K562 (cell line): ENCODE measurements around the gene ECE2. TPM values are rescaled to one million over a fixed set of nuclear protein-coding genes. Genes with fewer than 3 reads are reported as not detected.

Experiments
- ATAC-seq: fragments of 200-7000 bp; cut with Tn5 transposase; 3 replicates; pipeline ENCODE4 v1.9.1; 2020; ENCODE audit warnings: moderate library complexity
- BruUV-seq: library from RNA; stranded (reverse); fragments of 400-500 nt; replicated peaks from 2 replicates; lab custom pipeline; 2021; lab: Mats Ljungman, UMichigan
- CTCF ChIA-PET: fragments of 300-600 bp; formaldehyde crosslinking; extraction: SDS; loops from one replicate; lab custom pipeline; 2021; ENCODE audit warnings: low intra/inter-chr PET ratio; lab: Yijun Ruan, JAX
- POLR2A ChIA-PET: fragments of 300-600, 350-650 bp; sonication (Branson Sonifier 250); formaldehyde crosslinking; extraction: SDS; loops from one replicate; lab custom pipeline; 2021; ENCODE audit warnings: antibody characterized with exemption, inconsistent platforms; lab: Yijun Ruan, JAX
- DNase-seq, 4 experiments: peaks; one replicate each; pipeline versions ENCODE4 v3.0.0 to v3.0.0-alpha.2; 2011 to 2018; ENCODE audit warnings: low spot score in 3 of 4, mixed read lengths in 3 of 4; ENCODE audit errors: extremely low read depth in 1 of 4
- FAIRE-seq: peaks from 2 replicates; lab custom pipeline; 2011; peaks lifted over from hg19 to GRCh38; lab: Jason Lieb, UNC
- H2AFZ ChIP-seq: 2 replicates; pipeline ENCODE4 v1.6.0; 2011; ENCODE audit warnings: low read depth, low read length, control low read depth, inconsistent platforms
- H3K27ac ChIP-seq: fragments of 200-600 bp; 3 replicates; pipeline ENCODE4 v1.8.0; 2011; ENCODE audit warnings: low read depth, mild to moderate bottlenecking, control low read depth, inconsistent platforms, low read length, moderate library complexity, mixed read lengths; ENCODE audit errors: extremely low read depth
- H3K27me3 ChIP-seq, 2 experiments: fragments of 300-600 bp in 1 of 2; 2 replicates in 1 of 2; 3 replicates in 1 of 2; pipeline versions ENCODE4 v1.6.0 to v1.8.0; 2011; ENCODE audit warnings: inconsistent platforms in 2 of 2, low read length in 2 of 2, mild to moderate bottlenecking in 1 of 2, mixed read lengths in 1 of 2, moderate library complexity in 1 of 2; ENCODE audit not compliant: control insufficient read depth in 2 of 2, insufficient read depth in 2 of 2
- H3K36me3 ChIP-seq: fragments of 300-600 bp; 3 replicates; pipeline ENCODE4 v1.8.0; 2011; ENCODE audit warnings: mild to moderate bottlenecking, low read length, inconsistent platforms; ENCODE audit not compliant: control insufficient read depth, insufficient read depth
- H3K4me1 ChIP-seq, 2 experiments: fragments of 200-600 bp in 1 of 2; replicated peaks in 1 of 2; 2 replicates in 1 of 2; 3 replicates in 1 of 2; pipeline versions ENCODE4 v1.5.1 to v1.8.0; 2011; ENCODE audit warnings: inconsistent platforms in 2 of 2, low read length in 2 of 2, mild to moderate bottlenecking in 1 of 2, mixed read lengths in 1 of 2, moderate library complexity in 1 of 2; ENCODE audit not compliant: control insufficient read depth in 2 of 2, insufficient read depth in 2 of 2
- H3K4me2 ChIP-seq: 2 replicates; pipeline ENCODE4 v1.6.1; 2011; ENCODE audit warnings: low read length, control low read depth, inconsistent platforms, mixed read lengths; ENCODE audit not compliant: insufficient read depth
- H3K4me3 ChIP-seq: fragments of 200-600 bp; sonication (generic), shearing (Covaris generic); 2 replicates; pipeline ENCODE4 v1.5.1; 2016; ENCODE audit warnings: control low read depth, inconsistent platforms
- H3K79me2 ChIP-seq: fragments of 200-600 bp; 3 replicates; pipeline ENCODE4 v1.8.0; 2011; ENCODE audit warnings: low read length, inconsistent platforms; ENCODE audit not compliant: control insufficient read depth, insufficient read depth
- H3K9ac ChIP-seq, 2 experiments: 2 replicates each; pipeline versions ENCODE4 v1.6.0 to v1.6.1; 2011; ENCODE audit warnings: low read depth in 2 of 2, low read length in 2 of 2, control low read depth in 1 of 2, inconsistent platforms in 1 of 2, mild to moderate bottlenecking in 1 of 2, mixed read lengths in 1 of 2; ENCODE audit not compliant: insufficient read depth in 1 of 2
- H3K9me1 ChIP-seq: one replicate; pipeline ENCODE4 v1.6.0; 2011; ENCODE audit warnings: inconsistent platforms, mild to moderate bottlenecking, low read length, moderate library complexity; ENCODE audit not compliant: control insufficient read depth, insufficient read depth
- H3K9me3 ChIP-seq: replicated peaks from 2 replicates; pipeline ENCODE4 v1.5.1; 2011; ENCODE audit warnings: low read depth, low read length, inconsistent platforms; ENCODE audit not compliant: control insufficient read depth, insufficient read depth
- H4K20me1 ChIP-seq: replicated peaks from 2 replicates; pipeline ENCODE4 v1.6.1; 2011; ENCODE audit warnings: low read length, inconsistent platforms, mixed read lengths; ENCODE audit not compliant: control insufficient read depth, insufficient read depth
- BHLHE40 ChIP-seq: IDR thresholded peaks from 2 replicates; pipeline ENCODE4 v1.6.1; 2011; ENCODE audit warnings: low read length, improper control_type of control experiment
- FOXJ3 ChIP-seq: sonication (generic); formaldehyde crosslinking; IDR thresholded peaks from 2 replicates; pipeline ENCODE4 v1.4.0; 2020; ENCODE audit warnings: mild to moderate bottlenecking, missing genetic modification reagents
- HCFC1 ChIP-seq: IDR thresholded peaks from 2 replicates; pipeline ENCODE4 v1.6.1; 2012; ENCODE audit warnings: low read depth, low read length, improper control_type of control experiment
- LARP7 ChIP-seq: fragments of 450-650 bp; IDR thresholded peaks from 2 replicates; pipeline ENCODE4 v1.6.1; 2016
- RBFOX2 ChIP-seq: fragments of 200-400 bp; formaldehyde crosslinking; IDR thresholded peaks from 2 replicates; pipeline ENCODE4 v1.6.1; 2017; ENCODE audit warnings: low read depth, mild to moderate bottlenecking, low read length, moderate library complexity
- RBM39 ChIP-seq: fragments of 200-400 bp; formaldehyde crosslinking; optimal IDR thresholded peaks from 2 replicates; pipeline ENCODE3; 2018; ENCODE audit warnings: low read depth, low read length
- RCOR1 ChIP-seq, 2 experiments: IDR thresholded peaks; 2 replicates each; pipeline ENCODE4 v1.6.1; 2012; ENCODE audit warnings: low read depth in 2 of 2, low read length in 2 of 2, borderline replicate concordance in 1 of 2, improper control_type of control experiment in 1 of 2
- SREBF1 ChIP-seq: fragments of 150-350 bp; IDR thresholded peaks from 2 replicates; pipeline ENCODE4 v1.6.1; 2014; ENCODE audit warnings: antibody characterized with exemption, low read depth, low read length, borderline replicate concordance
- ZNF140 ChIP-seq: fragments of 250-450 bp; sonication (Bioruptor Pico); IDR thresholded peaks from 2 replicates; pipeline ENCODE4 v1.8.0; 2021; ENCODE audit warnings: moderate library complexity, mild to moderate bottlenecking, inconsistent platforms
- ZNF165 ChIP-seq: fragments of 250-450 bp; sonication (Bioruptor Pico); IDR thresholded peaks from 2 replicates; pipeline ENCODE4 v1.4.0; 2020; ENCODE audit warnings: borderline replicate concordance
- ZNF239 ChIP-seq: fragments of 250-450 bp; sonication (Bioruptor Pico); IDR thresholded peaks from 2 replicates; pipeline ENCODE4 v1.4.0; 2020; ENCODE audit warnings: mild to moderate bottlenecking
- WGBS: fragments of 100-300 bp; shearing (Covaris generic); methylation state at CpG from one replicate; pipeline ENCODE4 v1.1.6; 2016; ENCODE audit warnings: low coverage, mixed read lengths; ENCODE audit not compliant: insufficient coverage; ENCODE audit errors: missing lambda C conversion rate; 5-methylcytosine and 5-hydroxymethylcytosine counted together
- in situ Hi-C: fragments of 300-500 bp; cut with MboI; formaldehyde crosslinking; loops from 4 replicates; pipeline ENCODE4 v1.15.0; 2018; ENCODE audit warnings: inconsistent platforms, mixed read lengths
- intact Hi-C: fragments of 100-400 bp; cut with micrococcal nuclease; formaldehyde crosslinking; loops from 2 replicates; pipeline ENCODE4 v1.14.2; 2022
- polyA plus RNA-seq, 8 experiments: library from polyadenylated mRNA; depleted of rRNA in 4 of 8; stranded (reverse) in 5 of 8; unstranded in 3 of 8; fragments of >200 nt; fragmentation: Nextera tagmentation in 2 of 8; fragmentation: Illumina TruSeq in 1 of 8; extraction: Ambion mirVana in 2 of 8; extraction: Trizol in 1 of 8; gene quantifications; 2 replicates each; pipeline versions ENCODE4 v1.2.1 to v1.2.3, GENCODE V29; 2011 to 2014; ENCODE audit warnings: inconsistent platforms in 1 of 8, missing spikeins in 1 of 8
- total RNA-seq, 7 experiments: library from RNA; depleted of rRNA in 6 of 7; stranded (reverse); fragments of >200 nt in 6 of 7; fragmentation: Illumina TruSeq in 2 of 7; extraction: Trizol in 2 of 7; gene quantifications; 2 replicates each; pipeline versions ENCODE4 v1.2.1 to v1.2.3, GENCODE V29; 2011 to 2021; ENCODE audit warnings: low replicate concordance in 1 of 7
- TF ChIP-seq, protein P1 (sequence below): sonication (generic); formaldehyde crosslinking; IDR thresholded peaks from 2 replicates; pipeline ENCODE4 v1.8.1; 2023; ENCODE audit warnings: mild to moderate bottlenecking, missing genetic modification reagents, moderate library complexity
- TF ChIP-seq, protein P2 (sequence below): fragments of 250-450 bp; sonication (Bioruptor Pico); IDR thresholded peaks from 2 replicates; pipeline ENCODE4 v1.9.0; 2021; ENCODE audit warnings: mild to moderate bottlenecking
- TF ChIP-seq, protein P3 (sequence below), 2 experiments: IDR thresholded peaks; 2 replicates each; pipeline ENCODE4 v1.6.1; 2011; ENCODE audit warnings: borderline replicate concordance in 1 of 2, control low read depth in 1 of 2, low read depth in 1 of 2, low read length in 1 of 2, mild to moderate bottlenecking in 1 of 2, mixed read lengths in 1 of 2, moderate library complexity in 1 of 2; ENCODE audit not compliant: insufficient read depth in 1 of 2, insufficient read length in 1 of 2, poor library complexity in 1 of 2, severe bottlenecking in 1 of 2; ENCODE audit errors: extremely low read depth in 1 of 2
- TF ChIP-seq, protein P4 (sequence below): IDR thresholded peaks from 2 replicates; pipeline ENCODE4 v1.6.1; 2011; ENCODE audit not compliant: insufficient read length; ENCODE audit errors: extremely low read depth
- TF ChIP-seq, protein P5 (sequence below): fragments of 450-650 bp; formaldehyde crosslinking; IDR thresholded peaks from 2 replicates; pipeline ENCODE4 v1.4.0; 2022; ENCODE audit warnings: mild to moderate bottlenecking, moderate library complexity

ECE2 gene
- total and polyA plus RNA-seq, 9 of the 15 experiments (the other 6 are each of a cell fraction or from before 2014, with no cell fraction given): not detected

DNA sequence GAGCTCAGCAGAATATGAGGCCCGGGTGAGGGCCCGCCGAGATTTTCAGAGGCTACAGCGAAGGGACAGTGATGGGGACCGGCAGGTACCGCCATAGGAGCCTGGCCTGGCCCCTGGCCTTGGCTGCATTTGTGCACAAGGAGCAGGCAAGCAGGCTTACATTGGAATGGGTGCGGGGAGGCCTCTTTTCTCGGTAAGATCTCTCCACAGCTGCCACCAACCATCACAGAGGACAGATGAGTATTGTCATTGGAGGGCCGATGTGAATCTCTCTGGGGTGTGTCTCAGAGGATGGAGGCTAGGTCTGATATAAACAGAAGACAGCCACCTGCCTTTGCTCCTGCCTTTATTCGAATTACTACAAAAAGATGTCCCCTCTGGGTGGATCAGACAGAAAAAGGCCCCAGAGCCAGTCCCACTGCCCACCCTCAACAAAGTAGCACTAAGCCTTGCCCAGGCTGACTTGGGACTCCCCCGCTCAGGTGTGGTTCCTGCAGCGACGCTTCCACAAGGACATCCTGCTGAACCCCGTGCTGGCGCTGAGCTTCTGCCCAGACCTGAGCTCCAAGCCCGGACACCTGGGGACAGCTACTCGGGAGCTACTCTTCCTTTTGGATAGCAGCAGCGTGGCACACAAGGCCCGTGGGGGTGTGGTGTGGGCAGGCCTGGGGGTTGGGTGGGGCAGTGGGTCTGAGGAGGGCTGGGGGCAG, 41.0 kb upstream of the ECE2 start:
- no TSS peak for BruUV-seq
- CTCF ChIA-PET: no interaction called here

More for the DNA sequence above, 41.0 kb upstream of the ECE2 start:
- FAIRE-seq (no peak), DNase-seq (no peak), ATAC-seq (no peak)
- Histone ChIP-seq H3K79me2 (no peaks in the 10 kb centered on the region), H3K4me2 (no peak overlapping the region), H2AFZ (no peak overlapping the region), H3K27me3 (peaks cover 29 to 57% of the 10 kb centered on the region in 2 experiments), H3K36me3 (no peaks in the 10 kb centered on the region), H3K27ac (no peak overlapping the region), H3K9me3 (no peaks in the 10 kb centered on the region), H3K9ac (peak overlapping the region in 1 of 2 experiments; percentile 6; a peak in 2 of 4 replicates), H4K20me1 (0 out of 2 replicates have a peak, but pooled peaks cover 5% of the 10 kb centered on the region), H3K9me1 (no peaks in the 10 kb centered on the region), H3K4me3 (no peak overlapping the region), H3K4me1 (peaks cover 0 to 33% of the 10 kb centered on the region in 2 experiments; a peak in 3 of 5 replicates)
- in situ Hi-C loops (no loop called here), intact Hi-C loops (no loop called here)
- 9% methylated on average over 18 of the region's 19 CpGs for WGBS
- POLR2A ChIA-PET: interaction anchor here (0.6 kb wide), 1 partner anchor 981 kb away, joined by 4 read pairs; no protein-coding TSS in a partner anchor
- TF ChIP-seq, protein P1, sequence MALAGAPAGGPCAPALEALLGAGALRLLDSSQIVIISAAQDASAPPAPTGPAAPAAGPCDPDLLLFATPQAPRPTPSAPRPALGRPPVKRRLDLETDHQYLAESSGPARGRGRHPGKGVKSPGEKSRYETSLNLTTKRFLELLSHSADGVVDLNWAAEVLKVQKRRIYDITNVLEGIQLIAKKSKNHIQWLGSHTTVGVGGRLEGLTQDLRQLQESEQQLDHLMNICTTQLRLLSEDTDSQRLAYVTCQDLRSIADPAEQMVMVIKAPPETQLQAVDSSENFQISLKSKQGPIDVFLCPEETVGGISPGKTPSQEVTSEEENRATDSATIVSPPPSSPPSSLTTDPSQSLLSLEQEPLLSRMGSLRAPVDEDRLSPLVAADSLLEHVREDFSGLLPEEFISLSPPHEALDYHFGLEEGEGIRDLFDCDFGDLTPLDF: no peak
- TF ChIP-seq, protein P2, sequence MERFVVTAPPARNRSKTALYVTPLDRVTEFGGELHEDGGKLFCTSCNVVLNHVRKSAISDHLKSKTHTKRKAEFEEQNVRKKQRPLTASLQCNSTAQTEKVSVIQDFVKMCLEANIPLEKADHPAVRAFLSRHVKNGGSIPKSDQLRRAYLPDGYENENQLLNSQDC (CRISPR knock-in tag): no peak
- no peak for TF ChIP-seq RCOR1 (IDR thresholded peaks at IDR 0.05; ENCODE audit: borderline replicate concordance in 1 of 2, low read depth in 2 of 2, low read length in 2 of 2)
- no peak for TF ChIP-seq LARP7
- TF ChIP-seq RBFOX2: no peak
- TF ChIP-seq ZNF140 (CRISPR knock-in tag): no peak
- no peak for TF ChIP-seq RBM39
- TF ChIP-seq HCFC1: no peak
- TF ChIP-seq, protein P3, sequence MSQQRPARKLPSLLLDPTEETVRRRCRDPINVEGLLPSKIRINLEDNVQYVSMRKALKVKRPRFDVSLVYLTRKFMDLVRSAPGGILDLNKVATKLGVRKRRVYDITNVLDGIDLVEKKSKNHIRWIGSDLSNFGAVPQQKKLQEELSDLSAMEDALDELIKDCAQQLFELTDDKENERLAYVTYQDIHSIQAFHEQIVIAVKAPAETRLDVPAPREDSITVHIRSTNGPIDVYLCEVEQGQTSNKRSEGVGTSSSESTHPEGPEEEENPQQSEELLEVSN (IDR thresholded peaks at IDR 0.05; ENCODE audit: borderline replicate concordance in 1 of 2, extremely low read depth in 1 of 2, insufficient read depth in 1 of 2, insufficient read length in 1 of 2, low read depth in 1 of 2, low read length in 1 of 2, poor library complexity in 1 of 2, severe bottlenecking in 1 of 2): no peak
- TF ChIP-seq, protein P4, sequence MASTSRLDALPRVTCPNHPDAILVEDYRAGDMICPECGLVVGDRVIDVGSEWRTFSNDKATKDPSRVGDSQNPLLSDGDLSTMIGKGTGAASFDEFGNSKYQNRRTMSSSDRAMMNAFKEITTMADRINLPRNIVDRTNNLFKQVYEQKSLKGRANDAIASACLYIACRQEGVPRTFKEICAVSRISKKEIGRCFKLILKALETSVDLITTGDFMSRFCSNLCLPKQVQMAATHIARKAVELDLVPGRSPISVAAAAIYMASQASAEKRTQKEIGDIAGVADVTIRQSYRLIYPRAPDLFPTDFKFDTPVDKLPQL: no peak
- TF ChIP-seq FOXJ3: no peak
- no peak for TF ChIP-seq BHLHE40
- TF ChIP-seq, protein P5, sequence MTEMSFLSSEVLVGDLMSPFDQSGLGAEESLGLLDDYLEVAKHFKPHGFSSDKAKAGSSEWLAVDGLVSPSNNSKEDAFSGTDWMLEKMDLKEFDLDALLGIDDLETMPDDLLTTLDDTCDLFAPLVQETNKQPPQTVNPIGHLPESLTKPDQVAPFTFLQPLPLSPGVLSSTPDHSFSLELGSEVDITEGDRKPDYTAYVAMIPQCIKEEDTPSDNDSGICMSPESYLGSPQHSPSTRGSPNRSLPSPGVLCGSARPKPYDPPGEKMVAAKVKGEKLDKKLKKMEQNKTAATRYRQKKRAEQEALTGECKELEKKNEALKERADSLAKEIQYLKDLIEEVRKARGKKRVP (CRISPR knock-in tag): no peak
- no peak for TF ChIP-seq SREBF1
- no peak for TF ChIP-seq ZNF239
- TF ChIP-seq ZNF165 (CRISPR knock-in tag): no peak
